Smooth muscle cell (in vitro differentiated cells): ENCODE measurements around the gene BAIAP3. TPM values are rescaled to one million over a fixed set of nuclear protein-coding genes. Genes with fewer than 3 reads are reported as not detected.

Experiments
- DNase-seq: peaks from one replicate; lab custom pipeline; 2025; ENCODE audit not compliant: unreplicated experiment; lab: John Stamatoyannopoulos, UW
- H2AFZ ChIP-seq: fragments of 200-600 bp; sonication (generic); 2 replicates; pipeline ENCODE4 v1.6.0; 2016; ENCODE audit warnings: antibody characterized with exemption, low read depth, mild to moderate bottlenecking
- H3F3A ChIP-seq: fragments of 200-600 bp; sonication (generic); 2 replicates; pipeline ENCODE4 v1.6.0; 2017; ENCODE audit warnings: antibody characterized with exemption, low read depth
- H3K27ac ChIP-seq: fragments of 200-600 bp; sonication (generic); 2 replicates; pipeline ENCODE4 v1.5.1; 2016; ENCODE audit warnings: low read depth, mild to moderate bottlenecking
- H3K27me3 ChIP-seq: fragments of 200-600 bp; sonication (generic); 2 replicates; pipeline ENCODE4 v1.6.1; 2016; ENCODE audit warnings: low read depth, mild to moderate bottlenecking
- H3K36me3 ChIP-seq: fragments of 200-600 bp; sonication (generic); 2 replicates; pipeline ENCODE4 v1.5.1; 2016; ENCODE audit warnings: low read depth
- H3K4me1 ChIP-seq: fragments of 200-600 bp; sonication (generic); 2 replicates; pipeline ENCODE4 v1.5.1; 2016; ENCODE audit warnings: low read depth
- H3K4me2 ChIP-seq: fragments of 200-600 bp; sonication (generic); 2 replicates; pipeline ENCODE4 v1.6.0; 2016; ENCODE audit warnings: mild to moderate bottlenecking
- H3K4me3 ChIP-seq: fragments of 200-600 bp; sonication (generic); 2 replicates; pipeline ENCODE4 v1.5.1; 2016; ENCODE audit warnings: mild to moderate bottlenecking
- H3K79me2 ChIP-seq: fragments of 200-600 bp; sonication (generic); 2 replicates; pipeline ENCODE4 v1.6.0; 2016; ENCODE audit warnings: low read depth, mild to moderate bottlenecking
- H3K9ac ChIP-seq: fragments of 200-600 bp; sonication (generic); 2 replicates; pipeline ENCODE4 v1.6.0; 2016; ENCODE audit warnings: low read depth
- H3K9me3 ChIP-seq: fragments of 200-600 bp; sonication (generic); replicated peaks from 2 replicates; pipeline ENCODE4 v1.5.1; 2016; ENCODE audit warnings: low read depth
- H4K20me1 ChIP-seq: fragments of 200-600 bp; sonication (generic); 2 replicates; pipeline ENCODE4 v1.6.0; 2016; ENCODE audit warnings: low read depth
- WGBS: methylation state at CpG from one replicate; pipeline ENCODE4 v1.1.7; 2016; ENCODE audit warnings: low lambda C conversion rate; 5-methylcytosine and 5-hydroxymethylcytosine counted together
- polyA plus RNA-seq: library from polyadenylated mRNA; unstranded; fragments of >200 nt; fragmentation: Nextera tagmentation; extraction: Ambion mirVana; gene quantifications from 2 replicates; pipeline ENCODE4 v1.2.1, GENCODE V29; 2016
- total RNA-seq: library from RNA; depleted of rRNA; stranded (reverse); fragments of >200 nt; gene quantifications from 2 replicates; pipeline ENCODE4 v1.2.3, GENCODE V29; 2014
- TF ChIP-seq, protein P1 (sequence below): fragments of 200-600 bp; sonication (generic); IDR thresholded peaks from 2 replicates; pipeline ENCODE4 v1.5.1; 2017; ENCODE audit warnings: borderline replicate concordance, mild to moderate bottlenecking, antibody characterized with exemption; ENCODE audit not compliant: insufficient read depth, poor library complexity, severe bottlenecking

BAIAP3 gene
- total and polyA plus RNA-seq, 2 experiments from 2014 or later = 0.31 to 0.51 TPM

DNA sequence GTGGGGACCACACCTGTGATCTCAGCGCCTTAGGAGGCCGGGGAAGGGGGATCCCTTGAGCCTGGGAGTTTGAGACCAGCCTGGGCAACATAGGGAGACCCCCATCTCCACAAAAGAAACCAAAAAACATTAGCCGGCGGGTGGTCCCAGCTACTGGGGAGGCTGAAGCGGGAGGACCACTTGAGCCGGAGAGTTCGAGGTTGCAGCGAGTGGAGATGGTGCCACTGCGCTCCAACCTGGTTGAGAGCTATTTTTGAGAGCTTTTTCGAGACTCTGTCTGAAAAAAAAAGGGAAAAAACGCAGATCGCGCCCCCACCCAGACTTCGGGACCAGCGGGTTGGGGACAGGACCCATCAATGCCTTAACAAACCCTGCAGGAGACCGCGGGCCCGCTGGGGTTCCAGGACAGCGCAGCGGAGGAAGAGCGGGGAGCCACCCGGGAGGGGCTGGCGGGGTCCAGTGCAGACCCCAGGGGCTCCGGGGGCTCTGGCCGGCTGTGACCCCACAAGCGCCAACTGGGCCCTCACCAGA lies 762 bp upstream of the BAIAP3 start:
- H3K4me1 ChIP-seq = peaks cover 12% of the 10 kb centered on the region
- DNase-seq = no peak
- H4K20me1 ChIP-seq = no peaks in the 10 kb centered on the region
- H3K79me2 ChIP-seq = no peaks in the 10 kb centered on the region
- peak overlapping the region; percentile 31 for H3K4me2 ChIP-seq
- no peaks in the 10 kb centered on the region for H3K36me3 ChIP-seq
- TF ChIP-seq, protein P1, sequence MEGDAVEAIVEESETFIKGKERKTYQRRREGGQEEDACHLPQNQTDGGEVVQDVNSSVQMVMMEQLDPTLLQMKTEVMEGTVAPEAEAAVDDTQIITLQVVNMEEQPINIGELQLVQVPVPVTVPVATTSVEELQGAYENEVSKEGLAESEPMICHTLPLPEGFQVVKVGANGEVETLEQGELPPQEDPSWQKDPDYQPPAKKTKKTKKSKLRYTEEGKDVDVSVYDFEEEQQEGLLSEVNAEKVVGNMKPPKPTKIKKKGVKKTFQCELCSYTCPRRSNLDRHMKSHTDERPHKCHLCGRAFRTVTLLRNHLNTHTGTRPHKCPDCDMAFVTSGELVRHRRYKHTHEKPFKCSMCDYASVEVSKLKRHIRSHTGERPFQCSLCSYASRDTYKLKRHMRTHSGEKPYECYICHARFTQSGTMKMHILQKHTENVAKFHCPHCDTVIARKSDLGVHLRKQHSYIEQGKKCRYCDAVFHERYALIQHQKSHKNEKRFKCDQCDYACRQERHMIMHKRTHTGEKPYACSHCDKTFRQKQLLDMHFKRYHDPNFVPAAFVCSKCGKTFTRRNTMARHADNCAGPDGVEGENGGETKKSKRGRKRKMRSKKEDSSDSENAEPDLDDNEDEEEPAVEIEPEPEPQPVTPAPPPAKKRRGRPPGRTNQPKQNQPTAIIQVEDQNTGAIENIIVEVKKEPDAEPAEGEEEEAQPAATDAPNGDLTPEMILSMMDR = no peak
- H3F3A ChIP-seq = no peaks in the 10 kb centered on the region
- H3K9ac ChIP-seq = no peak overlapping the region
- H3K9me3 ChIP-seq = no peaks in the 10 kb centered on the region
- H3K4me3 ChIP-seq = peak overlapping the region; percentile 15
- no peak overlapping the region for H2AFZ ChIP-seq
- H3K27me3 ChIP-seq = peaks cover 70% of the 10 kb centered on the region
- H3K27ac ChIP-seq = no peak overlapping the region
- 13% methylated on average over 25 of the region's 26 CpGs for WGBS

DNA sequence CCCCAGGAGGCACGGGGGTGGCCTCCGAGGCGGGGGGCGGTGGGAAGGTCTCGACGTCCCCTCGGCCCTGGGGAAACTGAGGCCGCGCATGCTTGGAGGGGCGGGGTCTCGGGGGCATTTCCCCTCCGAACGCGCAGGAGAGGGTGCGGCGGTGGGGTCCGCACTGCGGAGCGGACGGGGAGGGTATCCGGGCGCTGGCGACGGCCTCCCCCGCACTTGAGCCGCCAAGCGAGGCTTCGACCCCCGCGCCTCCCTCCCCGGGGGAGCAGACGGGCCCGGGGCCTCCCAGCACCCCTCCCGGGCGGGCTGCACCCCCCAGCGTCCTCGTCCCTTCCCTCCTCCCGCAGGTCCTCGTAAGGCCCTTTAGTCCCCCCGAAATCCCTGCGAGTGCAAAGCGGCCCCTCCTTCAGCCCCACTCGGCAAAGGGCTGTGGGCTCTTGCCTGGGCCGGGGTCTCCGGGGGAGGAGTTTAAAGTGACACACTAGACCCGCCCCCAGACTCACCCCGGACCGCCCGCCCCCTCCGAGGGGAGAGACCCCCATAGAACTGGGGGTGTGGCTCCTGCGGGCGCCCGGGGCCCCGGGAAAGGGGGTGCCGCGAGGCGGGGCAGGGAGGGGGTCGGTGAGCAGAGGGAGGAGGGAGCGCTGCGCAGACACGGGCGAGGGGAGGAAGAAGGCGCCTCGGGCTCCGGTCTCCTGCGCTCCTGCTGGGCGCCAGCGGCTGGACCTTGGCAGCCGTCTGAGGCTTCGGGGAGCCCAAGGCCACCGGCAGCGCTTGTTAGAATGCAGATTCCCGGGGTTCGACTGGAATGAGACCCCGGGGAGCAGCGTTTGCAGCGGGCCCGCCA lies 632 bp downstream of the BAIAP3 start:
- Histone ChIP-seq H3K9me3 (no peaks in the 10 kb centered on the region), H3K36me3 (no peaks in the 10 kb centered on the region), H3K27me3 (peaks cover 70% of the 10 kb centered on the region), H3K27ac (no peak overlapping the region), H4K20me1 (no peaks in the 10 kb centered on the region), H3K4me2 (peak overlapping the region; percentile 76), H3K4me3 (peak overlapping the region; percentile 24), H3F3A (no peaks in the 10 kb centered on the region), H3K79me2 (no peaks in the 10 kb centered on the region), H2AFZ (no peak overlapping the region), H3K9ac (no peak overlapping the region), H3K4me1 (peaks cover 12% of the 10 kb centered on the region)
- WGBS = 8% methylated on average over 18 of the region's 78 CpGs
- TF ChIP-seq, protein P1 = no peak
- DNase-seq = no peak

DNA sequence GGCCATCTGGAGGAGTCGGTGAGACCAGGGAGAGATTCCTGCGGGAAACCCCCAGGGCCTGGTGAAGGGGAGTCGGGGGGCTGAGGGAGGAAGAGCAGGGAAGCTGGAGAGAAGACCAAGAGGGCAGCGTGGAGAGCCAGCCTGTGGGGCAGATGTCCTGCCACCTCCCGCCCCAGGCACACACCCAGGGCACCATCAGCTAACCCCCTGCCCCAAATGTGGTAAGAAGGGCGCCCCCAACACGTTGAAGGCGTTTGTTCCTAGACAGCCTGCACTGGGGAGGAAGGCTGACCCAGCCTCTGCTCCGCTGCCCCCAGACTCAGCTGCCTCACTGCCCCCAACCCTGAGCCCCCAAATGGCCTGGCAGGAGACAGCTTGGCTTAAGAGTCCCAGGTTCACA lies 1.3 kb downstream of the BAIAP3 start:
- no peak for DNase-seq
- Histone ChIP-seq H3K4me3 (no peak overlapping the region), H3K9ac (no peak overlapping the region), H3F3A (no peaks in the 10 kb centered on the region), H2AFZ (no peak overlapping the region), H3K9me3 (no peaks in the 10 kb centered on the region), H4K20me1 (no peaks in the 10 kb centered on the region), H3K36me3 (no peaks in the 10 kb centered on the region), H3K4me1 (peaks cover 12% of the 10 kb centered on the region), H3K4me2 (no peak overlapping the region), H3K79me2 (no peaks in the 10 kb centered on the region), H3K27ac (no peak overlapping the region), H3K27me3 (peaks cover 70% of the 10 kb centered on the region)
- TF ChIP-seq, protein P1 = no peak
- WGBS = 40% methylated on average over 7 of the region's 9 CpGs
